Suprapubic skin (tissue), 4 donors: ENCODE data around the gene CPTP. TPM values are rescaled to one million over a fixed set of nuclear protein-coding genes. Genes with fewer than 3 reads are reported as not detected.

ENCODE experiments used
- DNase-seq, 2 donors: peaks; one replicate each; pipeline ENCODE4 v3.0.0-alpha.2; 2019; ENCODE audit warnings: low spot score in 2 of 2
- H3K27ac ChIP-seq: fragments of 200-600 bp; sonication (generic); one replicate; pipeline ENCODE4 v1.5.1; 2019
- H3K27me3 ChIP-seq: fragments of 200-600 bp; sonication (generic); one replicate; pipeline ENCODE4 v1.5.1; 2019
- H3K36me3 ChIP-seq: fragments of 200-600 bp; sonication (generic); one replicate; pipeline ENCODE4 v1.5.1; 2019
- H3K4me1 ChIP-seq: fragments of 200-600 bp; sonication (generic); one replicate; pipeline ENCODE4 v1.5.1; 2019
- H3K4me3 ChIP-seq: fragments of 200-600 bp; sonication (generic); one replicate; pipeline ENCODE4 v1.5.1; 2019; ENCODE audit warnings: mild to moderate bottlenecking
- H3K9me3 ChIP-seq: fragments of 200-600 bp; sonication (generic); one replicate; pipeline ENCODE4 v1.5.1; 2019
- EP300 ChIP-seq: sonication (generic); formaldehyde crosslinking; IDR thresholded peaks from one replicate; pipeline ENCODE4 v1.6.1; 2017; ENCODE audit warnings: antibody characterized with exemption
- POLR2A ChIP-seq, 2 donors: fragments of 450-650 bp; IDR thresholded peaks; one replicate each; pipeline ENCODE4 v1.6.1; 2017; ENCODE audit warnings: antibody characterized with exemption in 2 of 2, mild to moderate bottlenecking in 2 of 2, moderate library complexity in 2 of 2
- POLR2AphosphoS5 ChIP-seq, 3 donors: sonication (generic); formaldehyde crosslinking; IDR thresholded peaks; one replicate each; pipeline ENCODE4 v1.6.1; 2017; ENCODE audit warnings: antibody characterized with exemption in 3 of 3
- WGBS: methylation state at CpG from one replicate; pipeline ENCODE4 v1.1.5; 2018; 5-methylcytosine and 5-hydroxymethylcytosine counted together
- total RNA-seq, 4 donors: library from RNA; depleted of rRNA; stranded (reverse); fragments of >200 nt; gene quantifications; one replicate each; pipeline ENCODE4 v1.1.0, GENCODE V29; 2016
- TF ChIP-seq, protein P1 (sequence below), 2 donors: fragments of 200-600 bp in 1 of 2; fragments of 450-650 bp in 1 of 2; sonication (generic) in 1 of 2; IDR thresholded peaks; one replicate each; pipeline ENCODE4 v1.5.1; 2016 to 2019; ENCODE audit warnings: antibody characterized with exemption in 2 of 2, mild to moderate bottlenecking in 1 of 2, moderate library complexity in 1 of 2

Gene CPTP
- total RNA-seq, 4 donors from 2014 or later = 32.5 to 60.4 (median 54.3) TPM

GRCh38 chr1:1356796-1357401 is 32.3 kb downstream of the CPTP start:
- Histone ChIP-seq H3K4me3 (peak overlapping the region; percentile 48), H3K27me3 (peaks cover 26% of the 10 kb centered on the region)
- TF ChIP-seq POLR2A (IDR thresholded peaks at IDR 0.05) (no peak), EP300 (no peak), POLR2AphosphoS5 (IDR thresholded peaks at IDR 0.05) (no peak)
- TF ChIP-seq, protein P1, sequence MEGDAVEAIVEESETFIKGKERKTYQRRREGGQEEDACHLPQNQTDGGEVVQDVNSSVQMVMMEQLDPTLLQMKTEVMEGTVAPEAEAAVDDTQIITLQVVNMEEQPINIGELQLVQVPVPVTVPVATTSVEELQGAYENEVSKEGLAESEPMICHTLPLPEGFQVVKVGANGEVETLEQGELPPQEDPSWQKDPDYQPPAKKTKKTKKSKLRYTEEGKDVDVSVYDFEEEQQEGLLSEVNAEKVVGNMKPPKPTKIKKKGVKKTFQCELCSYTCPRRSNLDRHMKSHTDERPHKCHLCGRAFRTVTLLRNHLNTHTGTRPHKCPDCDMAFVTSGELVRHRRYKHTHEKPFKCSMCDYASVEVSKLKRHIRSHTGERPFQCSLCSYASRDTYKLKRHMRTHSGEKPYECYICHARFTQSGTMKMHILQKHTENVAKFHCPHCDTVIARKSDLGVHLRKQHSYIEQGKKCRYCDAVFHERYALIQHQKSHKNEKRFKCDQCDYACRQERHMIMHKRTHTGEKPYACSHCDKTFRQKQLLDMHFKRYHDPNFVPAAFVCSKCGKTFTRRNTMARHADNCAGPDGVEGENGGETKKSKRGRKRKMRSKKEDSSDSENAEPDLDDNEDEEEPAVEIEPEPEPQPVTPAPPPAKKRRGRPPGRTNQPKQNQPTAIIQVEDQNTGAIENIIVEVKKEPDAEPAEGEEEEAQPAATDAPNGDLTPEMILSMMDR (IDR thresholded peaks at IDR 0.05) = no peak

GRCh38 chr1:1357871-1358432 is 33.4 kb downstream of the CPTP start:
- no peak for DNase-seq
- Histone ChIP-seq H3K27me3 (peaks cover 26% of the 10 kb centered on the region), H3K27ac (peak overlapping the region; percentile 88), H3K4me1 (peaks cover 84% of the 10 kb centered on the region), H3K4me3 (peak overlapping the region; percentile 48), H3K36me3 (no peaks in the 10 kb centered on the region), H3K9me3 (no peaks in the 10 kb centered on the region)
- 23% methylated on average over 8 of the region's 18 CpGs for WGBS
- TF ChIP-seq EP300 (no peak), POLR2AphosphoS5 (IDR thresholded peaks at IDR 0.05) (no peak), POLR2A (IDR thresholded peaks at IDR 0.05) (no peak)
- TF ChIP-seq, protein P1 (IDR thresholded peaks at IDR 0.05) = no peak

More at GRCh38 chr1:1356796-1357401, 32.3 kb downstream of the CPTP start:
- Histone ChIP-seq H3K27ac (peak overlapping the region; percentile 88), H3K36me3 (no peaks in the 10 kb centered on the region), H3K9me3 (no peaks in the 10 kb centered on the region), H3K4me1 (peaks cover 92% of the 10 kb centered on the region)
- WGBS = 36% methylated on average over 11 of the region's 26 CpGs
- no peak for DNase-seq

- peaks cover 19% of the 10 kb centered on the region for H3K27me3 ChIP-seq
- no peak for DNase-seq
- TF ChIP-seq POLR2A (IDR thresholded peaks at IDR 0.05) = no peak
- no peak for TF ChIP-seq POLR2AphosphoS5 (IDR thresholded peaks at IDR 0.05)
- H3K4me3 ChIP-seq = peak within 1 kb of the TSS; percentile 48
- peak within 1 kb of the TSS; percentile 88 for H3K27ac ChIP-seq
- no peaks in the 10 kb centered on the region for H3K9me3 ChIP-seq
- peaks cover 77% of the 10 kb centered on the region for H3K4me1 ChIP-seq
- 35% methylated on average over 2 of the region's 29 CpGs for WGBS
- no peaks in the 10 kb centered on the region for H3K36me3 ChIP-seq
Observed at GRCh38 chr1:1358433-1359271, 34.0 kb downstream of the CPTP start, which contains the start of gene MXRA8. TSS of gene MXRA8 (minus strand) at chr1:1358555. CDS start at chr1:1358504, 51 bp downstream.

DNA sequence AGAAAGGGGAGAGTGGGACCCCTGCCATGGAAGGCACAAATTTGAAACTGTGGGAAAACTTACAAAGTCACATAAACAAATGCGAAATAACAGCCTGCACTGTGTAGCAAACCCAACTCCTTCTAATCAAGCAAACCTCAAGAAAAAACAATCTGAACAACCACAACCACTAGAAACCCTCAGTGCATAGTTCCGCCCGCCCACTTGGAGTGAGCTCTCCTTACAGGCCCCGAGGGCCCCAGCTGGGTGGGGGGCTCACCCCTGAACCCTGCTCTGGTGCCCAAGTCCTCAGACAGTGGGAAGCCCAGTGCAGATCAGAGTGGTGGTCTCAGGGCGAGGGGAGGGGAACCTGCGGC is 34.7 kb downstream of the CPTP start:
- Histone ChIP-seq H3K27me3 (peaks cover 13% of the 10 kb centered on the region), H3K36me3 (no peaks in the 10 kb centered on the region), H3K27ac (peak overlapping the region; percentile 88), H3K4me1 (peaks cover 71% of the 10 kb centered on the region), H3K9me3 (no peaks in the 10 kb centered on the region), H3K4me3 (peak overlapping the region; percentile 48)
- TF ChIP-seq, protein P1 (IDR thresholded peaks at IDR 0.05) = no peak
- TF ChIP-seq EP300 = no peak
- TF ChIP-seq POLR2A (IDR thresholded peaks at IDR 0.05) = no peak
- no peak for TF ChIP-seq POLR2AphosphoS5 (IDR thresholded peaks at IDR 0.05)
- no peak for DNase-seq
- WGBS = 62% methylated on average over 5 of the region's 6 CpGs

DNA sequence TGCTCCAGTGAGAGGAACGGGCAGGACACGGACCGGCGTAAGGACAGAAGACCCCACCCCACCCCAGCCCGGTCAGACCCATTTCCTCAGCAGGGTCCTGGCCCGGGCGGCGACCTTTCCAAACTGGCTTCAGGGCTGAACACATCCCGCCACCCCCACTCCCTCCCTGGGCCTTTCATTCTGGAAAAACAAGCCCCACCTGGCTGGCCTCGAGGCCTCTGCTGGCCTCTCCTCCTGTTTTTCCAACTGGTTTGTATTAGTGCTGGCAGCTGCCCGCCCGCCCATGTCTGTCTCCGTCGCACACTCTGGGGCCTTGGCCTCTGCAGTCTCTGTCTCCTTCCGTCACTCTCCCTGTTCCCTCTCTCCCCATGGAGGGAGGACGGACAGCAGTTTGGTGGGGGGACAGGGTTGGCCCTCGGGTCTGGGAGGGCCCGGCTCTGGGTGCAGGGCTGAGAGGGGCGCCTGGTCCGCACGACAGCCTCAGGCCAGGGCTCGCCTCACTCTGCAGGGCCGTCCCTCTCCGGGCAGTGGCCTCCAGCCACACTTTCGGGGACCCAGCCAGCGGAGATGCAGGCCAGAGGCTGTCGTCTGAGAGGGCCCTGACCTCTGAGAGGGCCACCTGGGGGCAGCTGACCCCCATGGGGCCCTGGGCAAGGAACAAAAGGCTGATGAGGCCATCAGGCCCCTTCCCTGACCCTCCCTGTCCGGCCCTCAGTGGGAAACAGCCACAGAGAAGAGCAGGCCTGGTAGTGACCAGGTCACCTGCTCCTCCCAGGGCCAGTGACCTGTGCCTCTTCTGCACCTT is 35.3 kb downstream of the CPTP start:
- Histone ChIP-seq H3K27me3 (peaks cover 7% of the 10 kb centered on the region), H3K4me1 (peaks cover 65% of the 10 kb centered on the region), H3K4me3 (peak overlapping the region; percentile 9), H3K27ac (peak overlapping the region; percentile 88), H3K9me3 (no peaks in the 10 kb centered on the region), H3K36me3 (no peaks in the 10 kb centered on the region)
- 45% methylated on average over 15 of the region's 28 CpGs for WGBS
- no peak for TF ChIP-seq POLR2AphosphoS5 (IDR thresholded peaks at IDR 0.05)
- TF ChIP-seq POLR2A (IDR thresholded peaks at IDR 0.05) = no peak
- TF ChIP-seq EP300 = no peak
- TF ChIP-seq, protein P1 (IDR thresholded peaks at IDR 0.05) = no peak
- DNase-seq = no peak
